ENCODE results near the gene CTBP2.

DNA sequence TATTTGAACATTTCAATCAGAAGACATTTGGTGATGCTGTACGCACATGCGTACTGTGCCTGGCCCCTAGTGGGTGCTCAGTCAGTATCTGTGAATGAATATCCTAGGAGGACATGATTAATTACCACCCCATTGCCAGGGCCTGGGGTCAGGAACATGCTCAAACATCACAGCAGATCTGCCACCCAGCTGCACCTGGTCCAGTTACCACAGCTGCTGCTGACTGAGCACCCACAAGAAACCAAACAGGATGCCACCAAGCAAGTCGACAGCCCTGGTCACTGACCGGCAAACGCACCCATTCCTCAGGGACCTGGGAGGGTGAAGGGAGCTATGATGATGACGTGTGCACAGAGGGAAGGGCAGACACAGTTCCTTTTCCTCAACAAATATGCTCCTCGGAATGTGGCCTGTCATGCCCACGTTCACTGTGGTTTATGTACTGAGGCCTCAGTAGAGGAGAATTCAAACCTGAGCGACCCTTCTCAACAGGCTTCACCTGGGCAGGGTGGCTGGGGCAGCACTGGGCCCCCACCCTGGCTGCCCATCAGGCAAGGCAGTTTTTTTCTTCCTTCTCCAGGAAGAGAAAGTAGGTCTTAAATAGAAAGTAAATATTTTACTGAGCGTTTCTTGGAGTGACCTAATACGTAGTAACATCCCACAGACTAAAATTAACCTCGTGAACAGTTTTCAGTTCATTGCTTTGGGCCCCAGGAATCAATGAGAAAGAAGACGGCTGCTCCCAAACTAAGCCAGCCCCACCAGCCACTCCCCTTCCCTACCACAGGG lies 13.4 kb downstream of the CTBP2 start:
- TF ChIP-seq, protein P1, sequence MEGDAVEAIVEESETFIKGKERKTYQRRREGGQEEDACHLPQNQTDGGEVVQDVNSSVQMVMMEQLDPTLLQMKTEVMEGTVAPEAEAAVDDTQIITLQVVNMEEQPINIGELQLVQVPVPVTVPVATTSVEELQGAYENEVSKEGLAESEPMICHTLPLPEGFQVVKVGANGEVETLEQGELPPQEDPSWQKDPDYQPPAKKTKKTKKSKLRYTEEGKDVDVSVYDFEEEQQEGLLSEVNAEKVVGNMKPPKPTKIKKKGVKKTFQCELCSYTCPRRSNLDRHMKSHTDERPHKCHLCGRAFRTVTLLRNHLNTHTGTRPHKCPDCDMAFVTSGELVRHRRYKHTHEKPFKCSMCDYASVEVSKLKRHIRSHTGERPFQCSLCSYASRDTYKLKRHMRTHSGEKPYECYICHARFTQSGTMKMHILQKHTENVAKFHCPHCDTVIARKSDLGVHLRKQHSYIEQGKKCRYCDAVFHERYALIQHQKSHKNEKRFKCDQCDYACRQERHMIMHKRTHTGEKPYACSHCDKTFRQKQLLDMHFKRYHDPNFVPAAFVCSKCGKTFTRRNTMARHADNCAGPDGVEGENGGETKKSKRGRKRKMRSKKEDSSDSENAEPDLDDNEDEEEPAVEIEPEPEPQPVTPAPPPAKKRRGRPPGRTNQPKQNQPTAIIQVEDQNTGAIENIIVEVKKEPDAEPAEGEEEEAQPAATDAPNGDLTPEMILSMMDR (conservative IDR thresholded peaks at IDR 0.05; ENCODE audit: low read depth, low read length): no peak
- no peak for TF ChIP-seq EZH2 (IDR thresholded peaks at IDR 0.05; ENCODE audit: borderline replicate concordance, low read depth, low read length, poor library complexity, severe bottlenecking)
